WTC11 (cell line): ENCODE measurements around the gene MUSTN1.

ENCODE experiments used
- ATF6 ChIP-seq: sonication (generic); formaldehyde crosslinking; IDR thresholded peaks from 2 replicates; pipeline ENCODE4 v1.8.1; 2023; ENCODE audit warnings: mild to moderate bottlenecking, missing genetic modification reagents
- CTCF ChIP-seq: fragments of 200-600 bp; IDR thresholded peaks from 2 replicates; pipeline ENCODE4 v1.8.0; 2022; ENCODE audit warnings: antibody characterized with exemption
- FOXK1 ChIP-seq: sonication (generic); formaldehyde crosslinking; IDR thresholded peaks from 2 replicates; pipeline ENCODE4 v1.8.0; 2022; ENCODE audit warnings: mild to moderate bottlenecking, moderate library complexity, missing genetic modification reagents
- NR3C1 ChIP-seq: sonication (generic); formaldehyde crosslinking; conservative IDR thresholded peaks from 2 replicates; pipeline ENCODE4 v1.8.1; 2023; ENCODE audit warnings: low read depth, mild to moderate bottlenecking, missing genetic modification reagents
- ZNF219 ChIP-seq: sonication (generic); formaldehyde crosslinking; IDR thresholded peaks from 2 replicates; pipeline ENCODE4 v1.8.0; 2023; ENCODE audit warnings: missing genetic modification reagents, mild to moderate bottlenecking, borderline replicate concordance
- TF ChIP-seq, protein P1 (sequence below): sonication (generic); formaldehyde crosslinking; IDR thresholded peaks from 2 replicates; pipeline ENCODE4 v1.8.0; 2022; ENCODE audit warnings: mild to moderate bottlenecking, missing genetic modification reagents

- TF ChIP-seq CTCF (no peak), FOXK1 (CRISPR knock-in tag) (no peak), ATF6 (CRISPR knock-in tag) (no peak), ZNF219 (CRISPR knock-in tag) (no peak), NR3C1 (CRISPR knock-in tag) (no peak)
- TF ChIP-seq, protein P1, sequence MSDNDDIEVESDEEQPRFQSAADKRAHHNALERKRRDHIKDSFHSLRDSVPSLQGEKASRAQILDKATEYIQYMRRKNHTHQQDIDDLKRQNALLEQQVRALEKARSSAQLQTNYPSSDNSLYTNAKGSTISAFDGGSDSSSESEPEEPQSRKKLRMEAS (CRISPR knock-in tag), result no peak
Observed at GRCh38 chr3:52854013-52854412, 19.2 kb upstream of the MUSTN1 start.
